ENCODE measurements around the gene PSMD12.

Gene PSMD12

GRCh38 chr17:67297454-67297960 is 68.9 kb downstream of the PSMD12 start:
- no peak for DNase-seq

GRCh38 chr17:67294451-67295199 is 71.8 kb downstream of the PSMD12 start:
- DNase-seq = no peak

GRCh38 chr17:67293251-67294203 is 72.8 kb downstream of the PSMD12 start:
- peak; percentile 67 for DNase-seq

- DNase-seq = no peak
Observed at GRCh38 chr17:67290711-67291291, 75.6 kb downstream of the PSMD12 start.

GRCh38 chr17:67290244-67290643 is 76.1 kb downstream of the PSMD12 start:
- DNase-seq = no peak

GRCh38 chr17:67289181-67289876 is 77.0 kb downstream of the PSMD12 start:
- DNase-seq = no peak

All from KG1 (cell line).